IPS-18c (cell line): ENCODE results near the gene CASTOR2.
"Not testable (repeated sequence)": the region's sequence is repeated elsewhere in the genome, so short reads cannot be mapped to it uniquely, and the experiment has no call there.

ENCODE experiments used
- H3K4me3 ChIP-seq: 2 replicates; pipeline ENCODE4 v1.7.0; 2013; ENCODE audit warnings: low read depth, mild to moderate bottlenecking, low read length, moderate library complexity; ENCODE audit not compliant: insufficient read depth
- H3K9me3 ChIP-seq: one replicate; pipeline ENCODE4 v1.6.1; 2013; ENCODE audit warnings: mild to moderate bottlenecking, low read length, moderate library complexity; ENCODE audit not compliant: control insufficient read depth, insufficient read depth

Gene CASTOR2

GRCh38 chr7:74964511-74965119 lies at the start of gene CASTOR2:
TSS of gene CASTOR2 (plus strand) at chr7:74964705. CDS start at chr7:74964986, 281 bp downstream.
- H3K9me3 ChIP-seq, H3K4me3 ChIP-seq: not testable (repeated sequence)

GRCh38 chr7:74922321-74922890 lies 42.1 kb upstream of the CASTOR2 start:
- H3K4me3 ChIP-seq, H3K9me3 ChIP-seq: not testable (repeated sequence)

GRCh38 chr7:74923644-74924043 lies 40.9 kb upstream of the CASTOR2 start:
- not testable (repeated sequence) for H3K9me3 ChIP-seq, H3K4me3 ChIP-seq

- H3K9me3 ChIP-seq, H3K4me3 ChIP-seq: not testable (repeated sequence)
Measured at GRCh38 chr7:74926968-74927367, 37.5 kb upstream of the CASTOR2 start.

GRCh38 chr7:74931563-74932328 lies 32.8 kb upstream of the CASTOR2 start:
- not testable (repeated sequence) for H3K9me3 ChIP-seq, H3K4me3 ChIP-seq

- not testable (repeated sequence) for H3K9me3 ChIP-seq, H3K4me3 ChIP-seq
Measured at GRCh38 chr7:74939429-74939828, 25.1 kb upstream of the CASTOR2 start.

GRCh38 chr7:74941302-74942069 lies 23.0 kb upstream of the CASTOR2 start:
- H3K9me3 ChIP-seq, H3K4me3 ChIP-seq: not testable (repeated sequence)

GRCh38 chr7:74943923-74944322 lies 20.6 kb upstream of the CASTOR2 start:
- H3K4me3 ChIP-seq, H3K9me3 ChIP-seq: not testable (repeated sequence)

- not testable (repeated sequence) for H3K4me3 ChIP-seq, H3K9me3 ChIP-seq
Measured at GRCh38 chr7:74947741-74948140, 16.8 kb upstream of the CASTOR2 start.

- not testable (repeated sequence) for H3K9me3 ChIP-seq, H3K4me3 ChIP-seq
Measured at GRCh38 chr7:74953774-74954173, 10.7 kb upstream of the CASTOR2 start.

GRCh38 chr7:74958328-74958727 lies 6.2 kb upstream of the CASTOR2 start:
- H3K4me3 ChIP-seq, H3K9me3 ChIP-seq: not testable (repeated sequence)

- H3K9me3 ChIP-seq, H3K4me3 ChIP-seq: not testable (repeated sequence)
Measured at GRCh38 chr7:74963704-74964510, 598 bp upstream of the CASTOR2 start.

- H3K4me3 ChIP-seq, H3K9me3 ChIP-seq: not testable (repeated sequence)
Measured at GRCh38 chr7:74966208-74966854, 1.8 kb downstream of the CASTOR2 start.

GRCh38 chr7:74966909-74967308 lies 2.4 kb downstream of the CASTOR2 start:
- not testable (repeated sequence) for H3K4me3 ChIP-seq, H3K9me3 ChIP-seq

- H3K9me3 ChIP-seq, H3K4me3 ChIP-seq: not testable (repeated sequence)
Measured at GRCh38 chr7:74971431-74971830, 6.9 kb downstream of the CASTOR2 start.

- H3K4me3 ChIP-seq, result not testable (repeated sequence)
Measured at GRCh38 chr7:74972377-74972776, 7.9 kb downstream of the CASTOR2 start.

GRCh38 chr7:74975959-74976358 lies 11.5 kb downstream of the CASTOR2 start:
- H3K4me3 ChIP-seq, H3K9me3 ChIP-seq: not testable (repeated sequence)

More at GRCh38 chr7:74972377-74972776, 7.9 kb downstream of the CASTOR2 start:
- not testable (repeated sequence) for H3K9me3 ChIP-seq
